K562 (cell line): ENCODE data around the gene DNPEP.

Source experiments
- BRF1 ChIP-seq: IDR thresholded peaks from 3 replicates; pipeline ENCODE4 v1.6.1; 2011; ENCODE audit warnings: borderline replicate concordance, mild to moderate bottlenecking; ENCODE audit not compliant: insufficient read length; ENCODE audit errors: extremely low read depth
- CTCF ChIP-seq, 3 experiments: IDR thresholded peaks in 2 of 3; conservative IDR thresholded peaks in 1 of 3; 2 replicates each; pipeline ENCODE4 v1.5.1; 2011 to 2012; ENCODE audit warnings: low read length in 3 of 3, mild to moderate bottlenecking in 3 of 3, control low read depth in 2 of 3, improper control_type of control experiment in 1 of 3, inconsistent platforms in 1 of 3, low read depth in 1 of 3, mixed read lengths in 1 of 3, moderate library complexity in 1 of 3; ENCODE audit not compliant: insufficient read depth in 2 of 3
- EZH2 ChIP-seq: IDR thresholded peaks from 2 replicates; pipeline ENCODE4 v1.6.1; 2012; ENCODE audit warnings: low read depth, mild to moderate bottlenecking, inconsistent platforms, low read length, borderline replicate concordance
- GATAD2B ChIP-seq: fragments of 450-650 bp; IDR thresholded peaks from 2 replicates; pipeline ENCODE4 v1.6.1; 2017; ENCODE audit warnings: mild to moderate bottlenecking, borderline replicate concordance
- IRF1 ChIP-seq: sonication (generic); formaldehyde crosslinking; IDR thresholded peaks from 2 replicates; pipeline ENCODE4 v1.8.0; 2022; ENCODE audit warnings: missing genetic modification reagents, mild to moderate bottlenecking, borderline replicate concordance
- IRF2 ChIP-seq: sonication (generic); formaldehyde crosslinking; IDR thresholded peaks from 2 replicates; pipeline ENCODE4 v1.8.1; 2022; ENCODE audit warnings: mild to moderate bottlenecking, missing genetic modification reagents
- JUND ChIP-seq, 2 experiments: IDR thresholded peaks; 2 replicates in 1 of 2; 3 replicates in 1 of 2; pipeline ENCODE4 v1.6.1; 2011; ENCODE audit warnings: borderline replicate concordance in 2 of 2, low read depth in 2 of 2, low read length in 2 of 2, improper control_type of control experiment in 1 of 2, missing biosample characterization in 1 of 2, missing genetic modification characterization in 1 of 2, missing genetic modification reagents in 1 of 2
- KDM1A ChIP-seq, 2 experiments: fragments of 450-650 bp; IDR thresholded peaks; 2 replicates each; pipeline ENCODE4 v1.6.1; 2016; ENCODE audit warnings: mild to moderate bottlenecking in 2 of 2
- KDM5B ChIP-seq: fragments of 200-600 bp; sonication (generic); IDR thresholded peaks from 2 replicates; pipeline ENCODE4 v1.6.1; 2012; ENCODE audit warnings: low read depth, mild to moderate bottlenecking, moderate library complexity, low read length, control low read depth, inconsistent platforms; ENCODE audit not compliant: insufficient replicate concordance
- MYC ChIP-seq, 2 experiments: fragments of 250-450 bp in 1 of 2; sonication (Bioruptor Pico) in 1 of 2; IDR thresholded peaks; 2 replicates each; pipeline versions ENCODE4 v1.5.1 to v1.6.1; 2012 to 2021; ENCODE audit warnings: low read depth in 2 of 2, borderline replicate concordance in 1 of 2, improper control_type of control experiment in 1 of 2, low read length in 1 of 2, mild to moderate bottlenecking in 1 of 2, moderate library complexity in 1 of 2
- SPI1 ChIP-seq: IDR thresholded peaks from 2 replicates; pipeline ENCODE4 v1.6.1; 2011; ENCODE audit warnings: low read depth, low read length, control low read depth, borderline replicate concordance
- SRSF1 ChIP-seq: fragments of 200-400 bp; formaldehyde crosslinking; IDR thresholded peaks from 2 replicates; pipeline ENCODE4 v1.6.1; 2017; ENCODE audit warnings: mild to moderate bottlenecking, low read depth, low read length, moderate library complexity

- TF ChIP-seq BRF1 (no peak), IRF1 (no peak), CTCF (IDR thresholded peaks at IDR 0.05 in 2 of 3, conservative IDR thresholded peaks at IDR 0.05 in 1 of 3; ENCODE audit: insufficient read depth in 2 of 3, low read depth in 1 of 3, low read length in 3 of 3) (no peak), KDM1A (IDR thresholded peaks at IDR 0.05) (no peak), EZH2 (no peak), MYC (IDR thresholded peaks at IDR 0.05; ENCODE audit: low read depth, low read length) (no peak), MYC (CRISPR knock-in tag; IDR thresholded peaks at IDR 0.05; ENCODE audit: borderline replicate concordance, low read depth) (no peak), JUND (IDR thresholded peaks at IDR 0.05; ENCODE audit: borderline replicate concordance, low read depth, low read length) (no peak), JUND (tag; IDR thresholded peaks at IDR 0.05; ENCODE audit: borderline replicate concordance, low read depth, low read length) (no peak), SRSF1 (no peak), GATAD2B (no peak), KDM5B (no peak), IRF2 (CRISPR knock-in tag) (no peak), SPI1 (no peak)
Measured at GRCh38 chr2:219331560-219332213, 56.0 kb downstream of the DNPEP start.
